Measurements from ENCODE around the gene BBX. TPM values are rescaled to one million over a fixed set of nuclear protein-coding genes. Genes with fewer than 3 reads are reported as not detected.

The BBX gene
- total RNA-seq, 4 donors from 2014 or later = 26.5 to 45.8 (median 28.0) TPM

DNA sequence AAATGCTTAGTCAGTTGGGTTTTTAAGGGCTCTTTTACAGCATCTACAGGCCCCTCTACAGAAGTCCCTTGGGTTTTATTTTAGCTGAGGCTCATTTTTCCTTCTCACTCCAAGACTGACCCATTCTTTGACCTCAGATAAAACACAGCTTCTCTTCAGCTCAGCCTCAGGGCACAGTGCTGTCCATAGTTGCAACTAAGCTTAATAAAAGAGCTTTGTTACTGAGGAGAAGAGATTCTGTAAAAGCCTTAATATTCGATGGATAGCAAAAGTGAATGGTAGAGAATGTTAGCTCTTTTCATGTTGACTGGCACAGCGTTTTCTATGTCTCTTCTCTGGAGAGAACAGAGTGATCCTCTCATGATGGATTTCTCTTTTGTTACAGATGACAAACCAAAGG is 277.9 kb downstream of the BBX start:
- no peak for DNase-seq (ENCODE audit: low spot score in 2 of 2)
- TF ChIP-seq POLR2A (IDR thresholded peaks at IDR 0.05) = no peak
- TF ChIP-seq, protein P1, sequence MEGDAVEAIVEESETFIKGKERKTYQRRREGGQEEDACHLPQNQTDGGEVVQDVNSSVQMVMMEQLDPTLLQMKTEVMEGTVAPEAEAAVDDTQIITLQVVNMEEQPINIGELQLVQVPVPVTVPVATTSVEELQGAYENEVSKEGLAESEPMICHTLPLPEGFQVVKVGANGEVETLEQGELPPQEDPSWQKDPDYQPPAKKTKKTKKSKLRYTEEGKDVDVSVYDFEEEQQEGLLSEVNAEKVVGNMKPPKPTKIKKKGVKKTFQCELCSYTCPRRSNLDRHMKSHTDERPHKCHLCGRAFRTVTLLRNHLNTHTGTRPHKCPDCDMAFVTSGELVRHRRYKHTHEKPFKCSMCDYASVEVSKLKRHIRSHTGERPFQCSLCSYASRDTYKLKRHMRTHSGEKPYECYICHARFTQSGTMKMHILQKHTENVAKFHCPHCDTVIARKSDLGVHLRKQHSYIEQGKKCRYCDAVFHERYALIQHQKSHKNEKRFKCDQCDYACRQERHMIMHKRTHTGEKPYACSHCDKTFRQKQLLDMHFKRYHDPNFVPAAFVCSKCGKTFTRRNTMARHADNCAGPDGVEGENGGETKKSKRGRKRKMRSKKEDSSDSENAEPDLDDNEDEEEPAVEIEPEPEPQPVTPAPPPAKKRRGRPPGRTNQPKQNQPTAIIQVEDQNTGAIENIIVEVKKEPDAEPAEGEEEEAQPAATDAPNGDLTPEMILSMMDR (IDR thresholded peaks at IDR 0.05) = no peak
- 82 to 85% methylated on average over 2 of the region's 2 CpGs for WGBS, 2 donors
- H3K4me3 ChIP-seq (ENCODE audit: low read depth, poor library complexity, severe bottlenecking) = no peak overlapping the region
- intact Hi-C loops (cut with DNase I; ENCODE audit: low total_unique reads) = no loop called here

DNA sequence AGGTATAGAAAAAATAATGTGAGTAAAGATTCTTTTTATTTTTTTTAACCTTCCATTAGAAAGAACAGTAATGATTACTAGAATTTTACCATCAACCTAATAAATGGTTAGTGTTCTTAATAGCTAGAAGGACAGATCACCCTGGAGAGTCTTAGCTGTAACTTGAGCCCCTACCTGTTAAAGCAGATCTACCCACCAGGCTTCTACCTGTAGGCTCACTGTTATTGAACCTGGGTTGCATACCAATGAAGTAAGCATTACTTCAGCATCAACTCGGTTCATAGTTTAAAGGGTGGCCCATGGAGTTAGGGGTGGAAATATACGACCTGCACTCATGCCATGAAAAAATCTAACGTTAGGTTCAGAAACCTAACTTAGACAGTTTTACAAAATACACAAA is 280.4 kb downstream of the BBX start:
- H3K4me3 ChIP-seq (ENCODE audit: low read depth, poor library complexity, severe bottlenecking) = no peak overlapping the region
- intact Hi-C loops (cut with DNase I; ENCODE audit: low total_unique reads) = no loop called here
- DNase-seq (ENCODE audit: low spot score in 2 of 2) = no peak
- 89 to 96% methylated on average over 3 of the region's 3 CpGs for WGBS, 2 donors
- TF ChIP-seq POLR2A (IDR thresholded peaks at IDR 0.05) = no peak
- TF ChIP-seq, protein P1 (IDR thresholded peaks at IDR 0.05) = no peak

DNA sequence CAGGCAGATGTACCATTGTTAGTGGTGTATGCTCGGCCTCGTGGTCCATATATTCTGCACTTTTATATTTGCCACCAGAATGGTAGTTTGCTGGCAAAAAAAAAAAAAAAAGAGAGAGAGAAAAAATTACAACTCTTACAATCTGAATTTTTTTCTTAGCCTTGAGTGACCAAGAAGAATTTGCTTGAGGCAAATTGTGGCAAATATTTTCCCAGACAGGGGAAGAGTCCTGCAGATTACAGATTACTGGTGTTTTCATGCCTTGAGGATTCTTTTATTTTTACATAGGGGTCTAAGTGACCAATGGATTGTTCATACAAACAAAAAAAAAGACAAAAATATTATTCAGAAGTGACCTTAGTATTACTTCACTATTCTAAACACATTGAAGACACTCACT is 283.3 kb downstream of the BBX start:
- H3K4me3 ChIP-seq (ENCODE audit: low read depth, poor library complexity, severe bottlenecking) = no peak overlapping the region
- 97 to 100% methylated on average over 2 of the region's 2 CpGs for WGBS, 2 donors
- no peak for DNase-seq (ENCODE audit: low spot score in 2 of 2)
- intact Hi-C loops (cut with DNase I; ENCODE audit: low total_unique reads) = no loop called here
- TF ChIP-seq, protein P1 (IDR thresholded peaks at IDR 0.05) = no peak
- TF ChIP-seq POLR2A (IDR thresholded peaks at IDR 0.05) = no peak

DNA sequence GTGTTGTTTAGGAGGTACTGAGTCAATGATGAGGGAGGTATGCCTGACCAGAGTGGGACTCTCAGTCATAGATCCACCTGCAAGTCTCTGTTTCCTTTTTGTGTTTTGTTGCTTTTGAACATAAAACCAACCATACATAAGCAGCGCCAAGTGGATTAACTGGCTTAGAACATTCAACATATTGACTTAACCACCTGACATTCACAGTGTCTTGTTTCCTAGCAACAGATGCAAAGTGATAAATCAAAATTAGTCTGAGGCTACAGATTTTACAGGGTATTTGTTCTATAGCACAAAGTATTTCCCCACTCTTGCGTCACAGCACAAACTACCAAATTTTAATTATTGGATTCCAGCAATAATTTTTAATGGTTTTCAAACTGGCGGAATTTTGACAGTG is 283.8 kb downstream of the BBX start:
- intact Hi-C loops (cut with DNase I; ENCODE audit: low total_unique reads) = no loop called here
- no peak overlapping the region for H3K4me3 ChIP-seq (ENCODE audit: low read depth, poor library complexity, severe bottlenecking)
- DNase-seq (ENCODE audit: low spot score in 2 of 2) = no peak
- no peak for TF ChIP-seq POLR2A (IDR thresholded peaks at IDR 0.05)
- TF ChIP-seq, protein P1 (IDR thresholded peaks at IDR 0.05) = no peak
- 93% methylated on average over 3 of the region's 3 CpGs for WGBS, 2 donors

DNA sequence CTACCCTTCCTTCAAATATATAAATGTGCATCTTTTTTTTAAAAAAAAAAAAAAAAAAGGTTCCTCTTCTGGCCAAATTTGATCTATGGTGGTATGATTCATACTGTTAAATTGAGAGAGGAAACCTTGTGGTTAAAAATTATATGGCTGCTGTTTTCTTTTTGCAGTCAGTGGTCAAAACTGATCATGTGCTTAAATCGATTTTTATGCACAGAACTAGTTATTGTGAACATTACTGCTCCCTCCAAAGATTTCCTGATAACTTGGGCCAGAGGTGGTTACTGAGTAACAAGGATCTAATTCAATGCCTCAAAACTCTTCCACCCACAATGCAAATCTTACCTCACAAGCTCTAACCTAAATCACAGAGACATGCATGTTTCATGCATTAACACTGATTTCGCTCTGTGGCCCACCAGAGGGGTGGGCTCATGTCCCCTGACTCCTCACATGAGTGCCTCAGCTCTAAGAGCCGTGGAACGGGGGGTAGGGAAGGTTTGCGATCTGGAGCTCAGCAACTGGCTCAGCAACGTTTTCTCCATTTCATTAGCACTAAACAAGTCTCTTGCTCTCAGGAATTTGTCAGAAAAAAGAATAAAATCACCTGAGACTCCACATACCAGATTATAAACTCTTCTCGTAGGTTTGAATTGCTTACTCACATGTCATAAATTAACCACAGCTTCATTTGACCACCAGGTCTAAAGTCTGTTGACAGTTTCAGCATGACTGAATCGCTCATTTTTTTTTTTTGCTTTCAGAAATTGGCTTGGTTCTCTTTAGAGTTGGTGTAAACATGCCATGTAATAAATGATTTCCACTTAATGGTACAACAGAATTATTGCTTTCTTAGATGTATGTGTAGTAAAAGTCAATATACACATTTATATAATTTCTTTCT is 287.7 kb downstream of the BBX start:
- intact Hi-C loops (cut with DNase I; ENCODE audit: low total_unique reads) = no loop called here
- no peak for TF ChIP-seq POLR2A (IDR thresholded peaks at IDR 0.05)
- TF ChIP-seq, protein P1 (IDR thresholded peaks at IDR 0.05) = no peak
- 84 to 88% methylated on average over 8 of the region's 8 CpGs for WGBS, 2 donors

More for the DNA sequence above, 287.7 kb downstream of the BBX start:
- no peak for DNase-seq (ENCODE audit: low spot score in 2 of 2)
- no peak overlapping the region for H3K4me3 ChIP-seq (ENCODE audit: low read depth, poor library complexity, severe bottlenecking)

Data from lower leg skin (tissue), 4 donors.